Measurements from ENCODE around the gene SLC16A5.

The SLC16A5 gene

DNA sequence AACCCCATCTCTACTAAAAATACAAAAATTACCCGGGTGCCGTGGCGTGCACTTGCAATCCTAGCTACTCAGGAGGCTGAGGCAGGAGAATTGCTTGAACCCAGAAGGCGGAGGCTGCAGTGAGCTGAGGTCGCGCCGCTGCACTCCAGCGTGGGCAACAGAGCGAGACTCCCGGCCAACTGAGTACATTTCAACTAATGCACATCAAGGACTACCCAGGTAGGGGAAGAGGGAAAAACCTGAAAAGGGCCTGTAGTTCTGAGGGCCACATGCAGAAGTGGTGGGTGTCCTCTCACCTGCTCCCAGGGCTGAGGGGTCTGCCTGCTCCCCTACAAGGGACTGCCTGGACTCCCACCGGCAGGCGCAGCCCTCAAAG, 584 bp upstream of the SLC16A5 start:
- no peak for DNase-seq (ENCODE audit: low spot score)

DNA sequence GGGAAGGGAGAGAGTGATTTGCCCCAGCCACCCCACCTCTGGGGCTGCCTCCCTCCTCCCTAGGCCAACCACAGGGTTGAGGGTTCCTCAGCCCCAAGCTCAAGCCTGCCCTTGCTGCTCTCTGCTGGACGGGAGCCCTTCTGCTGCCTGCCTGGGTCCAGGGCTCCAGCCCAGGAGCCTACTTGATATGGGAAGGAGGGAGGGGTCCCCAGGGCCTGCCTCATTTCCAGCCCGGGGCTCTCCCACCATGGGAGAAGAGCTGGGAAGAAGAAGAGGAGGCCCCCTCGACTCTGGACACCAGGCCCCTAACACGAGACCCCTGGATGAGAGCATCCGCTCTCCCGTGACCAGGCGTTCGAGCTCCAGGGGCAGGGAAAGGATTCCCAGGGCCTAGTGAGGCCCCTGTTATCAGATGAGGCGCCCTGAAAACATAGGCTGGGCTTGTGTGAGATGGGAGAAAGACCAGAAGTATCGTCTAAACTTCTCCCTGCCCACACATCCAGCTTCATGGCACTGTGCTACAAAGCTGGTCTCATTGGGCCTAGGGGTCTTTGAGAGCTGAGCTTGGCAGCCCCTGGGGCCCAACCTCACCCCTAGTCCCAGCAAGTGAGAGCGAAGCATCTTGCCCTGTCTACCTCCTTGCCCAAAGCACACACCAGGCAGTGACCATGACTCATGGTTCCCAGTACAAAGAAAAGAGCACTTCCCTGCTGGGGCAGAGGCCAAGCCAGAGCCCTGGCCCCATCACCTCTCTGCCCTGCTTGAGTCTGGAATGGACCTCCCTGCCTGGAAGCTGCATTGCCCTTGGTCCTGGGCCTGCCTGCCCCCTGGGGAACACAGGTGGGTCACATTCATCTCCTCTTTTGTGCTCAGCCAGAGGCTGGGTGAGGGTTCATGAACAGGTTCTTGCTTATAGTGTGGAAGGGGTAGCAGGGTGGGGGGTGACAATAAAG, 987 bp downstream of the SLC16A5 start:
- DNase-seq (ENCODE audit: low spot score), result no peak

DNA sequence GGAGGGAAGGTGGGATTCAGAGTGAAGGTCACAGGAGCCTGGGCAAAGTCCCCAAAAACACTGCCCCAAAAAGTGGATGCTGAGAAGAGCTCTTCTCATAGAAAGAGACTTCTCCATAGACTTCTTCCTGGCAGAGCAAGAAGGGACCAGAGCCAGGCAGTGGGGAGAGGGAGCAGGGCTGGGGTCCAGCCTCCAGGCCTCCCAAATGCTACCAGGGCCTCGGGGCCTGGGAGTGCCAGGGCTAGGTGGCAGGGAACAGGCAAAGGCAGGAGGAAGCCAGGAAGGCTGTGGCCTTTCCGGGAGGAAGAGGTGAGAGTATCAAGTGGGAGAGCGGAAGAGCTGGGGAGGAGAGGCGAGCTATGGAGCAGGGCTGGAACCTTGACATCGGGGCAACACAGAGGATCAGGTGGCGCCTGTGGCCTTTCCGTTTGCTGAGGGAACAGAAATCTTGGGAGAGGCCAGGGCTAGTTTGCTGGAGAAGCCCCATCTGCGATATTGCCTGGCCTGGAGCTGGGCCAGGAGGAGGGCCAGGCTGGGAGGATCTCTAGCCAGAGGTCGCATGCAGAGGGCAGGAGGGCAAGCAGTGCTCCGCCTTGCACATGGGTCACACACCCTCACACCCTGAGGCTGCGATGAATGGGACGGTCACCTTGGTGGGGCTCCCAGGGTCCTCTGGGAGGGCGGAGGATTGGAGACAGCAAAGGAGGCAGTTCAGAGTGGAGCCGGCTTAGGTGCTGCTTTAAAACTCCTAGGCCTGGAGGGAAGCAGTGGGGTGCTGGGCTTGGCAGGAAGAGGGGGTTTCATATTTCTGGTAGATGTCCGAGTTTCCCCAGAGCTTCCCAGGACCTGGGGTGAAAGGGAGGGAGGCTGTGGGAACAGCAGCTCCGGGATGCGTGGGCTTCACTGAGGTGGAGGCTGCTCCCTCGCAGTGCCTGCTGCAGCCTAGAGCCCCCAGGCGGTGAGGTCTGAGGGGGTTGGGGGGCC, 3.4 kb downstream of the SLC16A5 start:
- no peak for DNase-seq (ENCODE audit: low spot score)

DNA sequence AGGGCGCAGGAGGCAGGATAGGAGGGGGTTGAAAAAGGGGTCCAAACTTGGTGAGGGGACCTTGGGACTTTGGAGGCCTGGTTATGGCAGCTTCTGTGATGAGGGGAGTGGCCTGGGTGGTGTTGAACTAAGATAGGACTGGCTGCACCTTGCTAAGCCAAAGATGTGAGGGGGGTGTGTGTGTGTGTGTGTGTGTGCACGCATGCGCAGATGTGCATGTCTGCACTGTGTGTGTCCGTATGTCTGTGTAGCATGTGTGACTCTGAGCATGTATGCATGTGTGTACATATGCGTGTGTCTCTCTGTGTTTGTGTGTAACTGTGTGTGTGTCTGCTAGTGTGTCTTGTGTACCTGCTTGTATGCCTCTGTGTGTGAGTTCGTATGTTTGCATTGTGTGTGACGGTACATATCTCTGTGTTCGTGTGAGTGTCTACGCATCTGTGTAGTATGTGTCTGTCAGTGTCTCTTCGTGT, 4.1 kb downstream of the SLC16A5 start:
- DNase-seq (ENCODE audit: low spot score), result no peak

DNA sequence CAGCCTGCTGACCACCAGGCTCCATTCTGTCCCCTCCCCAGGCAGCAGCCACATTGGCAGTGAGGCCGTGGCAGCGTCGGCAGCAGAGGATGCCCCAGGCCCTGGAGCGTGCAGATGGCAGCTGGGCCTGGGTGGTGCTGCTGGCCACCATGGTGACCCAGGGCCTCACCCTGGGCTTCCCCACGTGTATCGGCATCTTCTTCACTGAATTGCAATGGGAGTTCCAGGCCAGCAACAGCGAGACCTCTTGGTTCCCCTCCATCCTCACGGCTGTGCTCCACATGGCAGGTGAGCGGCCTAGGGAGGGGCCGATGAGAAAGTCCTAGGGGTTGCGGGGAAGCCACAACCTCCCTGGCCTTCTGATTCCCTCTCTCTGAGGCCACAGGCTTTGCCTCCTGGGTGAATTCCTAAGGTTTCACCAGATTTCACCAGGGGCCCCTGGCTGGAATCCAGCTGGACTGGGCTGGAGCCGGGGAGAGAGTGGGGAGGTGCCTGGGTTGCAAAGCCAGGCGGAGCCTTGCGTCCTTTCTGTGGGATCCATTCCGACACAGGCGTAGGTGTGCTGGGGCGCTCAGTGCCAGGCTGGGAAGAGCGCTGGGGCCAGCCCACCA, 5.9 kb downstream of the SLC16A5 start:
- DNase-seq (ENCODE audit: low spot score), result no peak

DNA sequence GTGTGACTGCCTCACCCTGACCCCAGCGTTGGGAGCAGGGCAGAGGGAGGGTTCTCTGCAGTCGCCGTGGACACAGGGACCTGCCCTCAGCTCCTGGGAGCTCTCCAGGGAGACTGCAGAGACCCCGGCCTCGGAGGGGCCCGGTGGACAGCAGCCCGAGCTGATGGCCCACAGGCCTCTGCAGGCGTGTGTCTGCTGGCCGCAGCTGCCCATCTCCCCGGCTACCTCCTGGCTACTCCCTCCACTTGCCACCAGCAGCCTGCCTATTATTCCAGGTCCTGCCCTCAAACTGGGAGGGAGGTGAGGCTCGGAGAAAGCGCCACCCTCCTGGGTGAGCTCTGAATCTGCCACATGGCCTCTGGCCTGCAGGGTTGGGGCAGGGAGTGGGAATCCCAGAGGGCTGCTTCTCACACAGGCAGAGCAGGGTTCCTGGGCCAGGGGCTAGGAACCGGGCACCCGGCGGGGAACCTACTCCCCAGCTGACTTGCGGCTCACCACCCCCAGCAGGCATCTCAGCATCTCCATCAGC, 7.2 kb downstream of the SLC16A5 start:
- no peak for DNase-seq (ENCODE audit: low spot score)

DNA sequence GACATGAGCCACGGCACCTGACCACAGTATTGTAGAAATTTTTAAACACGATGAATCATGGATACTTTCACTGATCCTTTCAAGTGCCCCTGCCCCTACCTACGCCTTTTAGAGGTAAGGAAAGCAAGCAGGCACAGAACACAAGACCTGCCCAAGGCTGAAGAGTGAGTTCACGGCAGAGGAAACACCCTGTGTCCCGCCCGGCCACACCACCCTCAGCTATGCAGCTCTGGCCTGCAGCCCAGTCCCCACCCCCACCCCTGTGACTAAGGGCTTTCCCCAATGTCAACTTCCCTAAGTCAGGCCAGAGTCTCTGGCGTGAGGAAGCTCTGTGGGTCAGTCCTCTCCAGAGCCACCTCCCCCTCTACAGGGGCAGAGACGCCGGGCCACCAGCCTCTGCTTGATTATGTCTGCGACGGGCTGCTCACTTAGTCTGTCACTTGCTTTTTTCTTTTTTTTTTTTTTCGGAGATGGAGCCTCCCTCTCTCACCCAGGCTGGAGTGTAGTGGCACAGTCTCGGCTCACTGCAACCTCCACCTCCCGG, 8.4 kb downstream of the SLC16A5 start:
- no peak for DNase-seq (ENCODE audit: low spot score)

DNA sequence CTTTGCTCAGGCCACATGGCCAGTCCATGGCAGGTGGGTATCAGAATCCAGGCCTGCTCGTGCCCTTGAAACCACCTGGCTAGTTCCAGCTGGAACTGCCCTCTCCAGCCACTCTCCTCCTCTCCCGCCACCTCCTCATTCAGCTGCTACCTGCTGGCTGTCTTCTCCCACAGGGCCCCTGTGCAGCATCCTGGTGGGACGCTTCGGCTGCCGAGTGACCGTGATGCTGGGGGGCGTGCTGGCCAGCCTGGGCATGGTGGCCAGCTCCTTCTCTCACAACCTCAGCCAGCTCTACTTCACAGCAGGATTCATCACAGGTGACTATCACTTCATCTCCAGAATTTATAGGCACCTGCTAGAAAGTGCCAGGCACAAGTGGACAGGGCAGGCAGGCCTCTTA, 10.1 kb downstream of the SLC16A5 start:
- no peak for DNase-seq (ENCODE audit: low spot score)

DNA sequence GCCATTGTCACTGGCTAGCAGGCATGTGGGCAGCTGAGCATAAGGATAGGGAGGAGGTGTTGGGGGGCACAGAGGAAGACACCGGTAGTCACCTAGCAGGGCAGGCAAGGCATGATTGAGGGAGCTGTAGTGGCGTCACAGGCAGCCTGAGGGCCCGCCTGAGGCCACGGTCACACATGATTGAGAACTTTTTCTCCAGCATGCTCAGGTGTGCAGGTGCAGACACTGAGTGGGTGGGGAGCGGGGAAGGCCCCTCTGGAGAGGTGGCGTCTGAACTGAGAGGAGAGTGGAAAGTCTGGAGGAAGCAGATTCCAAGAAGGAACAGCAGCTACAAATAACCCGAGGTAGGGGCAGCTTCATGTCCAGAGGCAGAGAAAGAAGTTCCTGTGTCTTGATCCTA, 11.1 kb downstream of the SLC16A5 start:
- DNase-seq (ENCODE audit: low spot score), result no peak

DNA sequence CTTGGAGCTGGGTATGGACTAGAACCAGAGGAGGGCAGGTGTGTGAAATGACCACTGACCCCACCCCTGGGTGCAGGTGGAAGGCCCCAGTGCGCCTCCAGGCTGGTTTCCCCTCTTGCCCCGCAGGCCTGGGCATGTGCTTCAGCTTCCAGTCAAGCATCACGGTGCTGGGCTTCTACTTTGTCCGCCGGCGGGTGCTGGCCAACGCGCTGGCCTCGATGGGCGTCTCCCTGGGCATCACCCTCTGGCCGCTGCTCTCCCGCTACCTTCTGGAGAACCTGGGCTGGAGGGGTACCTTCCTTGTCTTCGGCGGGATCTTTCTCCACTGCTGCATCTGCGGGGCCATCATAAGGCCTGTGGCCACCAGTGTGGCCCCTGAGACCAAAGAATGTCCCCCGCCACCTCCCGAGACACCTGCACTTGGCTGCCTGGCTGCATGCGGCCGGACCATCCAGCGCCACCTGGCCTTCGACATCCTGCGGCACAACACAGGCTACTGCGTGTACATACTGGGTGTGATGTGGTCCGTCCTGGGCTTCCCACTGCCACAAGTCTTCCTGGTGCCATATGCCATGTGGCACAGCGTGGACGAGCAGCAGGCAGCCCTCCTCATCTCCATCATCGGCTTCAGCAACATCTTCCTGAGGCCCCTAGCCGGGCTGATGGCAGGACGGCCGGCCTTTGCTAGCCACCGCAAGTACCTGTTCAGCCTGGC, 12.3 kb downstream of the SLC16A5 start:
- no peak for DNase-seq (ENCODE audit: low spot score)

DNA sequence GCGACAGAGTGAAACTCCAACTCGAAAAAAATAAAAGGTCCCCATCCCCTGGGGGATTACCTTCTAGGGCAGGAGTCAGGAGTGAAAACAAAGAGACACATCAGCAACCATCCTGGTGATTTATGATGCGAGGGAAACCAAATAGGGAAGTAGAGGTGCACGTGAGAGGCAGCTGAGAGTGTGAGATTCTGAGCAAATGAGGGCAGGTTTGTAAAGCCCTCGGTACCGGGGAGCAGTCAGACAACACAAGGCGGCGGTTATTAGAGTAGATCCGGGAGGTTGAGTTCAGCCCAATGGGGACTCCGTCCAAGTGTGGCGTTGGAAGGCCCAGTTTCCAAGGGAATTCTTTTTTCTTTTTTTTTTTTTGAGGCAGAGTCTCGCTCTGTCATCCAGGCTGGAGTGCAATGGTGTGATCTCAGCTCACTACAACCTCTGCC, 14.6 kb downstream of the SLC16A5 start:
- no peak for DNase-seq (ENCODE audit: low spot score)

DNA sequence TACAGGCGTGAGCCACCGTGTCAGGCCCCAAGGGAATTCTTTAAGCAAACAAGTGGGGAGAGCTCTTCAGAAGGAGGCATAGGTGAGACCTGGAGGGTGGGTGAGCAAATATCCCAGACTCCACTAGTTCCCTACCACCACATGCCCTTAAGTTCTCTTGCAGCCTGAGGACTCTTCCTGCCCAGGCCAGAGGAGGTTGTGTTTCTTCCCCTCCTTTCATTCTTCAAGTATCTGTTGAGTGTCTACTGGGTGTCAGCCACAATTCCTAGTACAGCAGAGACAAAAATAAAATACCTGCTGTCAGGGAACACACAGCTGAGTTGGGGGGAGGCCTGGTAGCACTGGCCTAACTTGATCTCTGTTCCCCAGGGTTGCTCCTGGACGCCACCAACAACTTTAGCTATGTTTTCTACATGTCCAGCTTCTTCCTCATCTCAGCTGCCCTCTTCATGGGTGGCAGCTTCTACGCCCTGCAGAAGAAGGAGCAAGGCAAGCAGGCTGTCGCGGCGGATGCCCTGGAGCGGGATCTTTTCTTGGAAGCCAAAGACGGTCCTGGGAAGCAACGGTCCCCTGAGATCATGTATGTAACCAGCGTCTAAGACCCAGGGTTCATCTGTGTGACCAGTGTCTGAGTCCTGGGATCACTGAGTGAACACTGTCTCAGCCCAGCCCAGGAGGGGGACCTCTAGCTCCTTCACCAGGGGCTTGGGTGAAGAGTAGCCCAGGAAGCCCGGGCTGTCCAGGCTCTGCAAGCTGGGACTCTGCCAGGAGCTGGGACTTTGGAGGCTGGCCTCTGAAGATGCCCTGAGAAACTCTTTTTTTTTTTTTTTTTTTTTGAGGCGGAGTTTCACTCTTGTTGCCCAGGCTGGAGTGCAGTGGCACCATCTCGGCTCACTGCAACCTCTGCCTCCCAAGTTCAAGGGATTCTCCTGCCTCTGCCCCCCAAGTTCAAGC, 16.1 kb downstream of the SLC16A5 start:
- DNase-seq (ENCODE audit: low spot score), result no peak

DNA sequence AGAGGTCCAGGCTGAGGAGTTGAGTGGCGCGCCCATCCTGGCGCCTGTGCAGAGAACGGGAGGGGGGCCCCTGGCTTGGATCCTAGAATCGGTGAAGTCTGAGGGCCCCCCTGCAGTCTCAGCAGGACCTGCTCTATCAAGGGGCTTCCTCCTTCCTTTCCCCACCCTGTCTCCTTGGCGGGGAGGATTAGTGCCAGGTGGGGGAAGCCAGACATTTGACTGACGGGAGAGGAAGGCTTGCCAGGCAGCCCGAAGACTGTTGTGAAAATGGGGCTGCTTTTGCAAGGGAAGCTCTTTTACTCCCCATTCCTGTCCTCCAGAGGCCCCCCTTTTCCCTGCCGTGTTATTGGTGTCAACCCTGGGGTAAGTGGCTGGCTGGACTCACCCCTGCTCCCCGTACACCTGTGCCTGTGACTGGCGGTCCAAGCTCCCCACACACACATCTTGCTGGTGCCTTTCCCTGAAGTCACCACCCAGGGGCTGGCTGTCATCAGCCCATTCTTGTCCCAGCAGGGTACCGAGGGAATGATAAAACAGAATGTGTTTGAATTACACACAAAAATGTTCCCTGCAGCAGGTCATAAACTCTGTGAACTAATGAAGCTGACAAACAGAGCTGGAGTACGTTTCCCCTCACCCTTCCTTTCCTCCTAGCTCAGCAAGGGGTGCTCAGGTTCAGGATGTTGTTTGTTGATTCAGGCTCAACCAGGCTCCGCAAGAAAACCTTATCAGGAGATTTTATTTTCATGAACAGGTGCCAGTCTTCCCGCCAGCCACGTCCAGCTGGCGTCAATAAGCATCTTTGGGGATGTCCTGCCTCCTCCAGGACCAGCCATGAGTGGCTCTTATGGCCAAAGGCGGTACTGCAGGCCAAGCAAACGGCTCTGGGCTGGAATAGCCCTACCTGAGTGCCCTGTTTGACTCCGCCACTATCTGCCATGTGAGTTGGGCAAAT, 17.6 kb downstream of the SLC16A5 start:
- no peak for DNase-seq (ENCODE audit: low spot score)

DNA sequence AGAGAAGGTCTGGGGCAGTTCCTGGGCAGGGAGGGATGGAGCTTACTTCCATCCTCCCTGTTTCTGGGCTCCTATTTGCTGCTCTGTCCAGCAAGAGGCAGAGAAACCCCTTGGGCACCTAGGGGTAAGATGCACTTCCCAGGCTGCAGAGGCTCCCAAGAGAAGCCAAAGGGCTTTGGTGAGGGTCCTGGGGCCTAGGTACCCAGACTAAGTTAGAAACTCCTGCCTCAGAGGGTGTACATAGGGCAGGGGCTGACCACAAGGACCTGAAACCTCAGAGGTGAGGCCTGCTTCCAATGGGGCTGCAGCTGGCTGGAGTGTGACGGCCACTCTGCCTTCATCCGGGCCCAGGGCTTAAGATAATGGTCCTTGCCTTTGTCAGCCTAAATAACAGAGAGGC, 20.4 kb downstream of the SLC16A5 start:
- DNase-seq (ENCODE audit: low spot score), result no peak

DNA sequence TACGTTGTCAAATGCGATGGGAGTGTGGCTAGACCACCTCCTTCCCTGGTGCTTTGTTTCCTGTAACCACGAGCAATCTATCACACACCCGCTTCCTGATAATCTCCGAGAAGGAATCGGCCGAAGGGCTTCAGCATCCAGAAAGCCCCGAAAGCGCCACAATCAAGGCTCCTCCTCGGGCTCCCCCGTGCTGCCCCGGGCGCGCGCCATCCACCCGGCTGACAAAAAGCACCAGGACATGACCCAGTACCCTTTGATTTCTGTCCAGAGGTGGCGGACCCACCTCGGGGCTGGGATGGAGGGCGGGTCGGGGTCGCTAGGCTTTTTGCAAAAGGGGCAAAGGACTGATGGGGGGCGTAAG, 21.3 kb downstream of the SLC16A5 start:
- no peak for DNase-seq (ENCODE audit: low spot score)

DNA sequence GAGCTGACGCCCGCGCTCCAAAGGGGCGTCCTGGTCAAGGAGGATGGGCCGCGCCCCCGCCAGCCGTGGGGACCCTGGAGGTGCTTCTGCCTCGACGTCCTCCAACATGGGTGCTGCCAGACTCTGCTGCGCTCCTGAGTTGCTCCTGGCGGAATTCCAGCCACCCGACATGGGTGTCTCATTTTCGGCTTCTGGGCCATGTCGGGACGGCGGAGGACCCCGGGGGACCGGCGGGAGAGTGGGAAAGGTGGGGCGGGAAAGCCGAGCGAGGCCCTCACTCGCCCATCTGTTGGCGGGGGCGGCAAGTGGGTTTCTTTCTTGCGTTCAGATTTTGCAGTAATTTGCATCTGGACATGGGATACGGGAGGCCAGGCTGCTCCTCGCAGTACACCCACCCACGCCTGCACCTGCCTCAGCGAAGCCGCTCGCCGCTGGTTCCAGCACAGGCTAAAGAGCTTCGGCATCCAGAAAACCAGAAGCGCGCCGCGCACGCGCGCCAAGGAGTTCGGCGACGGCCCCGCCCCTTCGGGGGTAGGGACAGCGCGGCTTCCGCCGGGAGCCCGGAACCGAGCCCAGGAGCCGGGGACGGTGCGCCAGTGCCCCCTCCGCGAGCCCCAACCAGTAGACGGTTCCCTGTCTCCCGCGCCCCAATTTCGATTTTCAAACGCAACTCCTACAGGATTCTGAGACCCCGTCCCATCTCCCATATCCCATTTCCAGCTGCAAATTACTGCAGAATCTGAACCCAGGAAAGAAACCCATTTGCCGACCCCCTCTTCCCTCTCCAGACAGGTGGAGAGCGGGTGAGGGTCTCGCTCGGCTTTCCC, 21.9 kb downstream of the SLC16A5 start, which contains the start of gene ARMC7:
TSS of gene ARMC7 (plus strand) at position 563 of the 827 bp plus-strand sequence. CDS start 320 bp downstream, outside the sequence.
- DNase-seq (ENCODE audit: low spot score), result peak; percentile 83

DNA sequence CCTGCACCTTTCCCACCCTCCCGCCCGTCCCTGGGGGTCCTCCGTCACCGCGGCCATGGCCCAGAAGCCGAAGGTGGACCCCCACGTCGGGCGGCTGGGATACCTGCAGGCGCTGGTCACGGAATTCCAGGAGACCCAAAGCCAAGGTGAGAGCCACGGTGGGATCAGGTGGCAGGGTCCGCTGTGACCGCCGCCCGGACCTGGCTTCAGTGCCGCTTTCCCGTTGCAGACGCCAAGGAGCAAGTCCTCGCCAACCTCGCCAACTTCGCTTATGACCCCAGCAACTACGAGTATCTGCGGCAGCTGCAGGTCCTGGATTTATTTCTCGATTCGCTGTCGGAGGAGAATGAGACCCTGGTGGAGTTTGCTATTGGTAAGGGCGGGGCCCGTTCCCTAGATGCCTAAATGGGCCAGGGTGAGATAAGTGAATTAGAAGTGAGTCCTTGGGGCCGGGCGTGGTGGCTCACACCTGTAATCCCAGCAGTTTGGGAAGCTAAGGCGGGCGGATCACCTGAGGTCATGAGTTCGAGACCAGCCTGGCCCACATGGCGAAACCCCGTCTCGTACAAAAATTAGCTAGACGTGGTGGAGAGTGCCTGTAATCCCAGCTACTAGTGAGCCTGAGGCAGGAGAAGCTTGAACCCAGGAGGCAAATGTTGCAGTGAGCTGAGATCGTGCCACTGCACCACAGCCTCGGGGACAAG, 22.6 kb downstream of the SLC16A5 start:
- DNase-seq (ENCODE audit: low spot score), result no peak
